CMK (cell line): ENCODE measurements around the gene ACIN1.
"Not testable (repeated sequence)": the region's sequence is repeated elsewhere in the genome, so short reads cannot be mapped to it uniquely, and the experiment has no call there.

ENCODE experiments used
- DNase-seq: peaks from one replicate; pipeline ENCODE4 v3.0.0-alpha.2; 2010; ENCODE audit warnings: low read depth

The ACIN1 gene

GRCh38 chr14:23124337-23124954 lies 29.5 kb upstream of the ACIN1 start:
- DNase-seq, result no peak

- DNase-seq, result no peak
These were observed 28.5 kb upstream of the ACIN1 start for GRCh38 chr14:23123419-23123818.

GRCh38 chr14:23122086-23122485 lies 27.1 kb upstream of the ACIN1 start:
- no peak for DNase-seq

GRCh38 chr14:23121361-23121771 lies 26.4 kb upstream of the ACIN1 start:
- DNase-seq, result no peak

- DNase-seq, result peak; percentile 68
These were observed 25.8 kb upstream of the ACIN1 start for GRCh38 chr14:23120541-23121251.

- DNase-seq, result no peak
These were observed 24.7 kb upstream of the ACIN1 start for GRCh38 chr14:23119363-23120327.

- no peak for DNase-seq
These were observed 23.8 kb upstream of the ACIN1 start, which contains the start of gene CEBPE for GRCh38 chr14:23118506-23119362. CEBPE (minus strand) TSS chr14:23119255; CDS start chr14:23119091, 164 bp downstream.

- DNase-seq, result no peak
These were observed 22.6 kb upstream of the ACIN1 start for GRCh38 chr14:23117371-23118020.

GRCh38 chr14:23115918-23116317 lies 21.0 kb upstream of the ACIN1 start:
- DNase-seq, result no peak

- no peak for DNase-seq
These were observed 20.2 kb upstream of the ACIN1 start for GRCh38 chr14:23115039-23115731.

GRCh38 chr14:23114669-23115038 lies 19.7 kb upstream of the ACIN1 start:
- DNase-seq, result no peak

GRCh38 chr14:23114120-23114458 lies 19.2 kb upstream of the ACIN1 start:
- no peak for DNase-seq

GRCh38 chr14:23113431-23114119 lies 18.6 kb upstream of the ACIN1 start:
- DNase-seq, result no peak

GRCh38 chr14:23112359-23113178 lies 17.6 kb upstream of the ACIN1 start:
- peak; percentile 82 for DNase-seq

GRCh38 chr14:23110579-23111365 lies 15.8 kb upstream of the ACIN1 start:
- no peak for DNase-seq

GRCh38 chr14:23109769-23110168 lies 14.8 kb upstream of the ACIN1 start:
- DNase-seq, result no peak

GRCh38 chr14:23108169-23108568 lies 13.2 kb upstream of the ACIN1 start:
- DNase-seq, result not testable (repeated sequence)

GRCh38 chr14:23107620-23108019 lies 12.7 kb upstream of the ACIN1 start:
- not testable (repeated sequence) for DNase-seq

- no peak for DNase-seq
These were observed 11.8 kb upstream of the ACIN1 start for GRCh38 chr14:23106747-23107045.
